Uterus (tissue), 4 donors: ENCODE measurements around the gene TFCP2L1. TPM values are rescaled to one million over a fixed set of nuclear protein-coding genes. Genes with fewer than 3 reads are reported as not detected.

Experiments
- DNase-seq, 2 donors: peaks; one replicate each; pipeline ENCODE4 v3.0.0-alpha.2; 2019 to 2020
- H3K27ac ChIP-seq, 2 donors: fragments of 200-600 bp; sonication (generic); 1 replicate in 1 of 2; 2 replicates in 1 of 2; pipeline ENCODE4 v1.5.1; 2016 to 2018
- H3K27me3 ChIP-seq, 2 donors: fragments of 200-600 bp; sonication (generic); one replicate each; pipeline ENCODE4 v1.5.1; 2018 to 2019; ENCODE audit warnings: control low read depth in 1 of 2
- H3K36me3 ChIP-seq, 2 donors: fragments of 200-600 bp; sonication (generic); one replicate each; pipeline ENCODE4 v1.5.1; 2019; ENCODE audit warnings: control low read depth in 1 of 2
- H3K4me1 ChIP-seq, 2 donors: fragments of 200-600 bp; sonication (generic); one replicate each; pipeline ENCODE4 v1.5.1; 2018 to 2019; ENCODE audit warnings: control low read depth in 1 of 2
- H3K4me3 ChIP-seq, 2 donors: fragments of 200-600 bp; sonication (generic); 1 replicate in 1 of 2; 2 replicates in 1 of 2; pipeline ENCODE4 v1.5.1; 2018 to 2019; ENCODE audit warnings: mild to moderate bottlenecking in 1 of 2
- H3K9me3 ChIP-seq, 2 donors: fragments of 200-600 bp; sonication (generic); one replicate each; pipeline ENCODE4 v1.5.1; 2019; ENCODE audit warnings: control low read depth in 1 of 2
- CTCF ChIP-seq, 4 experiments: fragments of 200-600 bp in 2 of 4; fragments of 450-650 bp in 2 of 4; sonication (generic) in 2 of 4; IDR thresholded peaks; one replicate each; pipeline ENCODE4 v1.5.1; 2016 to 2019; ENCODE audit warnings: antibody characterized with exemption in 4 of 4, mild to moderate bottlenecking in 2 of 4, moderate library complexity in 1 of 4
- POLR2A ChIP-seq, 2 donors: fragments of 450-650 bp; IDR thresholded peaks; one replicate each; pipeline ENCODE4 v1.6.1; 2016; ENCODE audit warnings: antibody characterized with exemption in 2 of 2, mild to moderate bottlenecking in 1 of 2, moderate library complexity in 1 of 2
- intact Hi-C: fragments of 100-400 bp; cut with DNase I; formaldehyde crosslinking; loops from one replicate; pipeline ENCODE4 v1.15.1; 2023; ENCODE audit warnings: low total_unique reads
- total RNA-seq, 4 donors: library from RNA; depleted of rRNA in 3 of 4; stranded (reverse); fragments of >200 nt in 3 of 4; gene quantifications; one replicate each; pipeline versions ENCODE4 v1.1.0 to v1.2.4, GENCODE V29; 2014 to 2023
- donor health status: DM: yes; HTN: yes; CAD: no.

The TFCP2L1 gene
- total RNA-seq, 4 donors from 2014 or later: under 0.01 to 6.2 (median 2.1) TPM

GRCh38 chr2:121220995-121221394 lies 64.0 kb downstream of the TFCP2L1 start:
- H3K27ac ChIP-seq: no peak overlapping the region
- no peaks in the 10 kb centered on the region for H3K9me3 ChIP-seq
- TF ChIP-seq CTCF (IDR thresholded peaks at IDR 0.05) (no peak), POLR2A (IDR thresholded peaks at IDR 0.05) (no peak)
- no peak for DNase-seq
- no peaks in the 10 kb centered on the region for H3K27me3 ChIP-seq
- no peaks in the 10 kb centered on the region for H3K36me3 ChIP-seq
- intact Hi-C loops: no loop called here
- no peak overlapping the region for H3K4me3 ChIP-seq
- H3K4me1 ChIP-seq: no peaks in the 10 kb centered on the region

GRCh38 chr2:121219866-121220265 lies 65.1 kb downstream of the TFCP2L1 start:
- no peaks in the 10 kb centered on the region for H3K27me3 ChIP-seq
- no peaks in the 10 kb centered on the region for H3K4me1 ChIP-seq
- no peak overlapping the region for H3K27ac ChIP-seq
- H3K4me3 ChIP-seq: no peak overlapping the region
- intact Hi-C loops: no loop called here
- no peak for DNase-seq
- TF ChIP-seq CTCF (IDR thresholded peaks at IDR 0.05): no peak
- TF ChIP-seq POLR2A (IDR thresholded peaks at IDR 0.05): no peak
- H3K9me3 ChIP-seq: no peaks in the 10 kb centered on the region
- H3K36me3 ChIP-seq: no peaks in the 10 kb centered on the region

- H3K4me1 ChIP-seq: no peaks in the 10 kb centered on the region
- H3K9me3 ChIP-seq: no peaks in the 10 kb centered on the region
- no peak overlapping the region for H3K27ac ChIP-seq
- H3K4me3 ChIP-seq: no peak overlapping the region
- H3K27me3 ChIP-seq: no peaks in the 10 kb centered on the region
- intact Hi-C loops: no loop called here
- DNase-seq: no peak
- H3K36me3 ChIP-seq: no peaks in the 10 kb centered on the region
- no peak for TF ChIP-seq POLR2A (IDR thresholded peaks at IDR 0.05)
- TF ChIP-seq CTCF (IDR thresholded peaks at IDR 0.05): no peak
Observed at GRCh38 chr2:121218386-121218938, 66.5 kb downstream of the TFCP2L1 start.

- H3K27me3 ChIP-seq: no peaks in the 10 kb centered on the region
- no peak for DNase-seq
- H3K4me3 ChIP-seq: no peak overlapping the region
- intact Hi-C loops: no loop called here
- no peak overlapping the region for H3K27ac ChIP-seq
- no peaks in the 10 kb centered on the region for H3K36me3 ChIP-seq
- H3K9me3 ChIP-seq: no peaks in the 10 kb centered on the region
- no peak for TF ChIP-seq CTCF (IDR thresholded peaks at IDR 0.05)
- TF ChIP-seq POLR2A (IDR thresholded peaks at IDR 0.05): no peak
- H3K4me1 ChIP-seq: no peaks in the 10 kb centered on the region
Observed at GRCh38 chr2:121217627-121218026, 67.4 kb downstream of the TFCP2L1 start.

- TF ChIP-seq POLR2A (IDR thresholded peaks at IDR 0.05): no peak
- no peak for TF ChIP-seq CTCF (IDR thresholded peaks at IDR 0.05)
- Histone ChIP-seq H3K27me3 (no peaks in the 10 kb centered on the region), H3K36me3 (no peaks in the 10 kb centered on the region), H3K9me3 (no peaks in the 10 kb centered on the region), H3K4me1 (no peaks in the 10 kb centered on the region), H3K27ac (no peak overlapping the region), H3K4me3 (no peak overlapping the region)
- intact Hi-C loops: no loop called here
- no peak for DNase-seq
Observed at GRCh38 chr2:121214296-121214695, 70.7 kb downstream of the TFCP2L1 start.
